Kidney capillary endothelial cell (primary cell): ENCODE results near the gene GRIK5.
"Not testable (repeated sequence)": the region's sequence is repeated elsewhere in the genome, so short reads cannot be mapped to it uniquely, and the experiment has no call there.

ENCODE experiments used
- DNase-seq: peaks from one replicate; pipeline ENCODE4 v3.0.0-alpha.2; 2018; ENCODE audit warnings: low spot score

GRIK5 gene

GRCh38 chr19:42010245-42011126 lies 59.5 kb downstream of the GRIK5 start:
- no peak for DNase-seq

- DNase-seq, result no peak
These were observed 63.4 kb downstream of the GRIK5 start for GRCh38 chr19:42006569-42006968.

- no peak for DNase-seq
These were observed 64.5 kb downstream of the GRIK5 start for GRCh38 chr19:42005504-42005903.

- DNase-seq, result no peak
These were observed 66.3 kb downstream of the GRIK5 start for GRCh38 chr19:42003506-42004294.

GRCh38 chr19:41999878-42000208 lies 70.2 kb downstream of the GRIK5 start:
- DNase-seq, result no peak

- no peak for DNase-seq
These were observed 70.7 kb downstream of the GRIK5 start for GRCh38 chr19:41999071-41999877.

GRCh38 chr19:41998246-41999020 lies 71.6 kb downstream of the GRIK5 start:
- peak; percentile 10 for DNase-seq

GRCh38 chr19:41997851-41998229 lies 72.2 kb downstream of the GRIK5 start:
- no peak for DNase-seq

- DNase-seq, result peak; percentile 11
These were observed 72.7 kb downstream of the GRIK5 start for GRCh38 chr19:41997121-41997850.

GRCh38 chr19:41995959-41996797 lies 73.8 kb downstream of the GRIK5 start:
- DNase-seq, result no peak

GRCh38 chr19:41994994-41995958 lies 74.7 kb downstream of the GRIK5 start:
- no peak for DNase-seq

- DNase-seq, result no peak
These were observed 75.5 kb downstream of the GRIK5 start for GRCh38 chr19:41994521-41994971.

- peak; percentile 21 for DNase-seq
These were observed 76.2 kb downstream of the GRIK5 start, which contains the start of gene ATP1A3 for GRCh38 chr19:41993612-41994483. ATP1A3 (minus strand) TSS chr19:41994230; CDS start chr19:41994076, 154 bp downstream.

- DNase-seq, result not testable (repeated sequence)
These were observed 78.0 kb downstream of the GRIK5 start for GRCh38 chr19:41991925-41992569.

GRCh38 chr19:41991025-41991424 lies 79.0 kb downstream of the GRIK5 start:
- DNase-seq, result no peak

GRCh38 chr19:41990615-41991014 lies 79.4 kb downstream of the GRIK5 start:
- no peak for DNase-seq

- no peak for DNase-seq
These were observed 80.0 kb downstream of the GRIK5 start for GRCh38 chr19:41990028-41990427.
